Activated CD4-positive, alpha-beta memory T cell treated with anti-CD3 and anti-CD28 coated beads, Interleukin-2, amount 10 ng/mL, durations not matched to agents 7 days and 5 days (primary cell): ENCODE results near the gene HLF. TPM values are rescaled to one million over a fixed set of nuclear protein-coding genes. Genes with fewer than 3 reads are reported as not detected.

Source experiments
- CTCF ChIA-PET: fragments of 350-600 bp; sonication (Branson Sonifier 250); formaldehyde crosslinking; loops from one replicate; lab custom pipeline; 2021; ENCODE audit warnings: antibody characterized with exemption, inconsistent platforms; lab: Charles Lee
- POLR2A ChIA-PET: fragments of 350-600 bp; sonication (Branson Sonifier 250); formaldehyde crosslinking; loops from one replicate; lab custom pipeline; 2021; ENCODE audit warnings: antibody characterized with exemption; lab: Charles Lee
- DNase-seq: peaks from one replicate; pipeline ENCODE4 v3.0.0-alpha.2; 2020
- H3K27ac Mint-ChIP-seq: one replicate; pipeline ENCODE4 v1.8.0; 2021; ENCODE audit warnings: mild to moderate bottlenecking, mixed read lengths
- H3K27me3 Mint-ChIP-seq: one replicate; pipeline ENCODE4 v1.8.0; 2021; ENCODE audit warnings: mixed read lengths
- H3K36me3 Mint-ChIP-seq: one replicate; pipeline ENCODE4 v1.8.0; 2021; ENCODE audit warnings: low read depth, mixed read lengths
- H3K4me1 Mint-ChIP-seq: one replicate; pipeline ENCODE4 v1.8.0; 2021; ENCODE audit warnings: mixed read lengths
- H3K4me3 Mint-ChIP-seq: one replicate; pipeline ENCODE4 v1.8.0; 2021; ENCODE audit warnings: mild to moderate bottlenecking, mixed read lengths
- H3K9me3 Mint-ChIP-seq: one replicate; pipeline ENCODE4 v1.8.0; 2021; ENCODE audit warnings: mixed read lengths
- total RNA-seq, 2 experiments: library from RNA; stranded (reverse); gene quantifications; one replicate each; pipeline ENCODE4 v1.2.3, GENCODE V29; 2021

HLF gene
- total RNA-seq, 2 experiments from 2014 or later: 2.8 to 3.3 TPM

DNA sequence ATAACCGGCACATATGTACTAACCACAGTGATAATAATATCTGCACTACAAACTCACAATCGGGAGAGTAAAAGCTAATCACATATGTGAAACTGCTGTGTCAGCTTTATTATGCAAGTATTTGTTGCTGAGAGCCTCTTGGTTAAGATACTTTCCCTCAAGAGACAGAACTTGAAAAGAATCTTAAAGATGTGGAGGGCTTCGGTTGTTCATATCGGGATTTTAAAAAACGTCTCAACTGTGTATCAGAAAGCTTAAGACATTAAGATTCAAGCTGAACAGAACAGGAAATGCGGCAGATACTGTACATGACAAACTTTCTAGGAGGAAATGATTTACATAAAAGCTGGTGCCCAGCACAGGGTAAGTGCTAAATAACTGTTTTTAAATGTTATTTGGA lies 27.5 kb upstream of the HLF start:
- CTCF ChIA-PET: interaction anchor here (0.8 to 2.7 kb wide), 8 partner anchors 12 to 244 kb away, joined by 3 to 14 read pairs (median 3); no protein-coding TSS in a partner anchor
- Mint-ChIP-seq H3K9me3 (no peaks in the 10 kb centered on the region), H3K36me3 (no peaks in the 10 kb centered on the region), H3K4me3 (peak overlapping the region; percentile 46), H3K4me1 (peaks cover 19% of the 10 kb centered on the region), H3K27ac (peak overlapping the region; percentile 56), H3K27me3 (peaks cover 19% of the 10 kb centered on the region)
- no peak for DNase-seq
- POLR2A ChIA-PET: interaction anchor here (0.6 to 2.8 kb wide), 5 partner anchors 15 to 268 kb away, joined by 3 to 25 read pairs (median 8); partner anchors contain the start of genes HLF, MMD and STXBP4

DNA sequence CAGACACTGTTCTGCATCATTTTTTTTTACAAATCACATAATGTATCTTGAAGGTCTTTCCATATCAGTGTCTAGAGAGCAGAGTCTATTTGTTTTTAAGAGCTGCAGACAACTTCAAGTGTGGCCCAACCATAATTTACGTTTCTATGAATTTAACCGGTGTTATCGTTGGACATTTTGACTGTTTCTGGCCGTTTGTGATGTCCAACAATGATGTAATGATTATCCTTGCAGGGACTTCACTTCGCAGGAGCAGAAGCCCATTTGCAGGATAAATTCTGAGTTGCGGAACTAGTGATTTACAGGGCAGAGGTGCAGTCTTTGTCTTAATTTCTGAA lies 26.9 kb upstream of the HLF start:
- CTCF ChIA-PET: interaction anchor here (0.9 to 2.7 kb wide), 11 partner anchors 12 to 245 kb away, joined by 3 to 14 read pairs (median 4); partner anchors contain the start of gene HLF
- Mint-ChIP-seq H3K27me3 (peaks cover 19% of the 10 kb centered on the region), H3K27ac (no peak overlapping the region), H3K36me3 (no peaks in the 10 kb centered on the region), H3K4me1 (peaks cover 19% of the 10 kb centered on the region), H3K4me3 (peak overlapping the region; percentile 54), H3K9me3 (no peaks in the 10 kb centered on the region)
- POLR2A ChIA-PET: interaction anchor here (0.6 to 2.8 kb wide), 7 partner anchors 12 to 269 kb away, joined by 3 to 25 read pairs (median 6); partner anchors contain the start of genes HLF, MMD and STXBP4
- no peak for DNase-seq

GRCh38 chr17:55238179-55238930 lies 26.4 kb upstream of the HLF start:
- POLR2A ChIA-PET: interaction anchor here (1.1 to 2.8 kb wide), 6 partner anchors 13 to 183 kb away, joined by 3 to 25 read pairs (median 7); partner anchors contain the start of genes HLF and MMD
- peak overlapping the region; percentile 77 for H3K4me3 Mint-ChIP-seq
- H3K36me3 Mint-ChIP-seq: no peaks in the 10 kb centered on the region
- H3K27me3 Mint-ChIP-seq: peaks cover 23% of the 10 kb centered on the region
- no peaks in the 10 kb centered on the region for H3K9me3 Mint-ChIP-seq
- peak overlapping the region; percentile 26 for H3K27ac Mint-ChIP-seq
- CTCF ChIA-PET: interaction anchor here (0.8 to 2.7 kb wide), 14 partner anchors 17 to 245 kb away, joined by 3 to 14 read pairs (median 4); partner anchors contain the start of gene HLF
- H3K4me1 Mint-ChIP-seq: peaks cover 19% of the 10 kb centered on the region
- DNase-seq: peak; percentile 87

DNA sequence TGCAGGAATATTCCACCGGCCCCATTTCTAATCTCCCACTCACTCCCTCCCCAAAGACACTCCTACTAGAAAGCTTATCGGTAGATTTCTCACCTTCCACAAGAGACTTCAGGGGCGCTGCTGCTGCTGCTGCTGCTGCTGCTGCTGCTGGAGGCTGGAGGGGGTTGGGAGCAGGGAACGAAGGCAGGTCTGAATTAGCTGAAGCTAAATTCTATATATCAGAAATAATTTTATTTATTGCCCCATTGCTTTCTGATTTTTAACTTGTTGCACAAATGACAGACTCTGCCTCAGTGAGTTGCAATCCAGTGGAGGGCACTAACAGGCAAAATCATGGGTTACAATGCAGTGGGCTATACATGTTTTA lies 25.8 kb upstream of the HLF start:
- H3K27ac Mint-ChIP-seq: peak overlapping the region; percentile 26
- no peaks in the 10 kb centered on the region for H3K9me3 Mint-ChIP-seq
- no peak for DNase-seq
- H3K4me3 Mint-ChIP-seq: peak overlapping the region; percentile 77
- peaks cover 24% of the 10 kb centered on the region for H3K27me3 Mint-ChIP-seq
- CTCF ChIA-PET: interaction anchor here (0.8 to 2.7 kb wide), 10 partner anchors 17 to 246 kb away, joined by 3 to 14 read pairs (median 4); no protein-coding TSS in a partner anchor
- peaks cover 19% of the 10 kb centered on the region for H3K4me1 Mint-ChIP-seq
- H3K36me3 Mint-ChIP-seq: no peaks in the 10 kb centered on the region
- POLR2A ChIA-PET: interaction anchor here (1.4 to 2.8 kb wide), 3 partner anchors 26 to 182 kb away, joined by 6 to 25 read pairs (median 9); partner anchors contain the start of genes HLF and MMD

- ChIA-PET POLR2A (interaction anchor here (1.0 kb wide), 1 partner anchor 22 kb away, joined by 4 read pairs; no protein-coding TSS in a partner anchor), CTCF (no interaction called here)
- H3K4me3 Mint-ChIP-seq: no peak overlapping the region
- peaks cover 38% of the 10 kb centered on the region for H3K27me3 Mint-ChIP-seq
- no peak for DNase-seq
- H3K36me3 Mint-ChIP-seq: no peaks in the 10 kb centered on the region
- no peaks in the 10 kb centered on the region for H3K9me3 Mint-ChIP-seq
- H3K27ac Mint-ChIP-seq: no peak overlapping the region
- peaks cover 19% of the 10 kb centered on the region for H3K4me1 Mint-ChIP-seq
Observed at GRCh38 chr17:55241097-55241496, 23.7 kb upstream of the HLF start.

GRCh38 chr17:55242476-55242875 lies 22.3 kb upstream of the HLF start:
- Mint-ChIP-seq H3K9me3 (no peaks in the 10 kb centered on the region), H3K4me3 (no peak overlapping the region), H3K4me1 (peaks cover 10% of the 10 kb centered on the region), H3K27me3 (peaks cover 40% of the 10 kb centered on the region), H3K27ac (no peak overlapping the region), H3K36me3 (no peaks in the 10 kb centered on the region)
- no peak for DNase-seq
- CTCF ChIA-PET: interaction anchor here (1.4 kb wide), 1 partner anchor 22 kb away, joined by 5 read pairs; the partner anchor contains the start of gene HLF
- POLR2A ChIA-PET: no interaction called here

DNA sequence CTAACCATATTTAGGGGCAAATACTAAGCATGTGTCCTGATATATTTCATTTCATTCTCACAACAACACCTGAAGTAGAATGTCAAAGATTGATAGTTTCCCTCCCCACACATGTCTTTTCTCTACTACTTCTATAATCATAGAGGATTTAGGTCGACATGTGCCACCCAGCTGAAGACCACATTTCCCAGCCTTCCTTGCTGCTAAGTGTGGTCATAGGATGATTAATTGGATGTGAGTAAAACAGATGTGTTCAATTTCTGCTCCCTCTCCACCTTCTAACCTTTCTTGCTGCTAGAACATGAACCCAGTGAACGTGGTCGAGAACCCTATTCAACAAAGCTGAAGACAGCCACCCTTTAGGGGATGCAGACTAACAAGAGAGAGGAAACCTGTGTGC lies 18.8 kb upstream of the HLF start:
- ChIA-PET POLR2A (no interaction called here), CTCF (no interaction called here)
- H3K4me3 Mint-ChIP-seq: no peak overlapping the region
- no peaks in the 10 kb centered on the region for H3K4me1 Mint-ChIP-seq
- no peak for DNase-seq
- H3K9me3 Mint-ChIP-seq: no peaks in the 10 kb centered on the region
- peaks cover 27% of the 10 kb centered on the region for H3K27me3 Mint-ChIP-seq
- no peak overlapping the region for H3K27ac Mint-ChIP-seq
- no peaks in the 10 kb centered on the region for H3K36me3 Mint-ChIP-seq

- H3K27ac Mint-ChIP-seq: no peak overlapping the region
- ChIA-PET POLR2A (no interaction called here), CTCF (no interaction called here)
- H3K27me3 Mint-ChIP-seq: peaks cover 25% of the 10 kb centered on the region
- H3K4me3 Mint-ChIP-seq: no peak overlapping the region
- no peaks in the 10 kb centered on the region for H3K9me3 Mint-ChIP-seq
- H3K36me3 Mint-ChIP-seq: no peaks in the 10 kb centered on the region
- DNase-seq: no peak
- H3K4me1 Mint-ChIP-seq: no peaks in the 10 kb centered on the region
Observed at GRCh38 chr17:55246583-55246982, 18.2 kb upstream of the HLF start.

- no peak overlapping the region for H3K27ac Mint-ChIP-seq
- H3K4me3 Mint-ChIP-seq: no peak overlapping the region
- CTCF ChIA-PET: no interaction called here
Observed at GRCh38 chr17:55248077-55248476, 16.7 kb upstream of the HLF start.

GRCh38 chr17:55249861-55250260 lies 14.9 kb upstream of the HLF start:
- Mint-ChIP-seq H3K36me3 (no peaks in the 10 kb centered on the region), H3K27ac (no peak overlapping the region), H3K4me3 (no peak overlapping the region), H3K4me1 (no peaks in the 10 kb centered on the region), H3K27me3 (peaks cover 10% of the 10 kb centered on the region), H3K9me3 (no peaks in the 10 kb centered on the region)
- CTCF ChIA-PET: no interaction called here
- no peak for DNase-seq
- POLR2A ChIA-PET: no interaction called here

More at GRCh38 chr17:55248077-55248476, 16.7 kb upstream of the HLF start:
- H3K36me3 Mint-ChIP-seq: no peaks in the 10 kb centered on the region
- H3K4me1 Mint-ChIP-seq: no peaks in the 10 kb centered on the region
- no peak for DNase-seq
- no peaks in the 10 kb centered on the region for H3K9me3 Mint-ChIP-seq
- POLR2A ChIA-PET: no interaction called here
- peaks cover 20% of the 10 kb centered on the region for H3K27me3 Mint-ChIP-seq

GRCh38 chr17:55254375-55254774 lies 10.4 kb upstream of the HLF start:
- H3K9me3 Mint-ChIP-seq: no peaks in the 10 kb centered on the region
- ChIA-PET POLR2A (no interaction called here), CTCF (no interaction called here)
- peaks cover 7% of the 10 kb centered on the region for H3K27me3 Mint-ChIP-seq
- H3K27ac Mint-ChIP-seq: no peak overlapping the region
- no peak for DNase-seq
- H3K4me3 Mint-ChIP-seq: no peak overlapping the region
- no peaks in the 10 kb centered on the region for H3K36me3 Mint-ChIP-seq
- H3K4me1 Mint-ChIP-seq: no peaks in the 10 kb centered on the region

DNA sequence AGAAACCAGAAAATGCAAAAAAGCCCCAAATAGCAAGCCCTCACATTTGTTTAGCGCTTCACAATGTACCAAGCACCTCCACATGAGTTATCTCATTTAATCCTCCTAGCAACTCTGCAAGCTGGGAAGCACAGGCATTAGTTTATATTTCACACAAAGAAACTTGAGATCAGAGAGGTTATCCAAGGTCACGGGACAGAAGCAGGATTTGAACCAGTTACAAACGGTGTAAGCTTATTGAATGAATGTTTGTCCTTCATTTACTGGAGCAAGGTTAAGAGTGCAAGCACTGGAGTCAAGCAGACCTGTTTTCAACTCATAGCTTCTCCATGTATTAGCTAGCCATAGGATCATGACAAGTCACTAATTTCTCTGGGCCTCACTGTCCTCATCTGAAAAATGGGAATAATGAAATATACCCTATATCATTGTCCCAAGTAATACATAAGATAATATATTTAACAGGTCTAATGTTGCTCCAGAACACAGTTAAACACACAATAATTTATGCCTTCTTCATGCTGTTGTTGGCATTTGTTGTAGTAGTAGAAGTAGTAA lies 6.1 kb upstream of the HLF start:
- DNase-seq: no peak
- ChIA-PET POLR2A (no interaction called here), CTCF (no interaction called here)
- H3K4me1 Mint-ChIP-seq: peaks cover 4% of the 10 kb centered on the region
- no peak overlapping the region for H3K4me3 Mint-ChIP-seq
- no peaks in the 10 kb centered on the region for H3K9me3 Mint-ChIP-seq
- peaks cover 33% of the 10 kb centered on the region for H3K27me3 Mint-ChIP-seq
- no peak overlapping the region for H3K27ac Mint-ChIP-seq
- no peaks in the 10 kb centered on the region for H3K36me3 Mint-ChIP-seq

DNA sequence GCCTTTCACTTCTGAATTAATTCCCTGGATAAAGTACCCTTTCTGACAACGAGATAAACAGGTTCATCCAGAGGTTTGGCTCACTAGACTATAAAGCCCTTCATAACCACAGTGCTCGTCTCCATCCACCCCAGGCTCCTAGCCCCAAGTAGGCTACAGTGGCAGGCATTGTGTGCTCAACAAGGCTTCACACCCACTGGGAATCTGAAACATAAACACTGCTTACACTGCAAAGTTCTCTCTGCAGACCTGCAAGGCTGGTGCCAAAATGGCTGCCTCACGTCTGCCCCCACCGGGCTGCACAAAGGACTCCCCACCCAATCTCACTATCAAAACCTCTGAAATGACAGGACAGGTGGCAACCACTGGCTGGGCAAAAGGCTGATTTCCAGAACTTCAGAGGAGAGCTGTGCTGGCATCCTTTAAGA lies 5.1 kb upstream of the HLF start:
- CTCF ChIA-PET: no interaction called here
- Mint-ChIP-seq H3K4me3 (no peak overlapping the region), H3K27ac (no peak overlapping the region), H3K4me1 (peaks cover 14% of the 10 kb centered on the region), H3K27me3 (peaks cover 42% of the 10 kb centered on the region), H3K9me3 (no peaks in the 10 kb centered on the region), H3K36me3 (no peaks in the 10 kb centered on the region)
- POLR2A ChIA-PET: no interaction called here
- no peak for DNase-seq
